NK-92 (cell line): ENCODE results near the gene C2orf49.

Experiments
- DNase-seq: peaks from one replicate; lab custom pipeline; 2025; ENCODE audit not compliant: unreplicated experiment; lab: John Stamatoyannopoulos, UW

C2orf49 gene

DNA sequence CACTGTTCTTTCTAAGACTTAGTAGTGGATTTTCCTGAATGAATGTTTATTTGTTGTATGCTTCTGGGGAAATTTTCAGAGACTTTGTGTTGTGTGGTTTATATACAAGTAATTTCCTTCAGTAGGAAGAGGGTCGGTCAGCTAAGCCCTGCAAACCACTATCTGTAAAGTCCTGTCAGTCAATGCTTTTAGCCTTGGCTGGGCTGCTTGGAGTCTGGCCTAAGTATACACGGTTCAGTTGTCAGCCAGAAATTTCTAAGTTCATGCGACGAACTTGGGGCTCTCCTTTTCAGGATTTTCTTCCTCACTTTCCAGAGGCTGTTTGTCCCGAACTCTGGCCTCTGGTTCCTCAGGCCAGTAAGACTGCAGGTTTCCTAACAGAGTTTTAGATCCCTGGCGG is 21.3 kb downstream of the C2orf49 start:
- DNase-seq: no peak

DNA sequence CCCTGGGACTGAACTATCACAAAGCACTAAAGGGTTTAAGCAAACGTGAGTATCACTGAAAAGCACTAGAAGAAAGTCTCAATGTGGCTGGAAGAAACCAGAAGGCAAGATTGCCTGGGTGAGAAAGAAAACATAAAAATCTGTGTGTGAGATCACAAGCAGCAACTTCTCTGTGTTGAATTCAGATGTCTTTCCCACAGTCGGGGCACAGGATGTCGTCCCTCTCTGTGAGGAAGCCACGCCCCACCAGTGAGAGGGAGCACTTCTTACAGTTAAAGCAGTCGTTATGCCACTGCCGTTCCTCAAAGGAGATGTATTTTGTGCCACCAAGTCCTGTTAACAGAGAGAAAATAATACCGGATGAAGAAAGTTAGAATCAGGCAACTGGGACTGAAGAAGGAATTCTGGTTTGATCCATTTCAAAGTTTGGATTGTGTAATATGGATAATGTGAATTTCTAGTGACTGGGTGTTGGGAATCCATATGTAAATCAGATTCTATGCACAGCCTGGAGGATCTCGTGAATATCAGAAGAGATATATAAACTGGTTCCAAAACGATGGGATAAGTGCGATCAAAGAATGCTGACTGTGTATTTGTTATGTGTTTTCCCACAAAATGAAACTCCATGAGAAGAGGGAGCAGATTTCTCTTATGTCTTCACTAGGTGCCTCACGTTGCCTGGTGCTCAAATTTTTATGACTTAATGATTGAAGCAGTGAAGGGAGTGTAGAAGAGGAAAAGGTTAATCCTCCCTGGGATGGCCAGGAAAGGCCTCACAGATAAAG is 24.0 kb downstream of the C2orf49 start:
- no peak for DNase-seq

DNA sequence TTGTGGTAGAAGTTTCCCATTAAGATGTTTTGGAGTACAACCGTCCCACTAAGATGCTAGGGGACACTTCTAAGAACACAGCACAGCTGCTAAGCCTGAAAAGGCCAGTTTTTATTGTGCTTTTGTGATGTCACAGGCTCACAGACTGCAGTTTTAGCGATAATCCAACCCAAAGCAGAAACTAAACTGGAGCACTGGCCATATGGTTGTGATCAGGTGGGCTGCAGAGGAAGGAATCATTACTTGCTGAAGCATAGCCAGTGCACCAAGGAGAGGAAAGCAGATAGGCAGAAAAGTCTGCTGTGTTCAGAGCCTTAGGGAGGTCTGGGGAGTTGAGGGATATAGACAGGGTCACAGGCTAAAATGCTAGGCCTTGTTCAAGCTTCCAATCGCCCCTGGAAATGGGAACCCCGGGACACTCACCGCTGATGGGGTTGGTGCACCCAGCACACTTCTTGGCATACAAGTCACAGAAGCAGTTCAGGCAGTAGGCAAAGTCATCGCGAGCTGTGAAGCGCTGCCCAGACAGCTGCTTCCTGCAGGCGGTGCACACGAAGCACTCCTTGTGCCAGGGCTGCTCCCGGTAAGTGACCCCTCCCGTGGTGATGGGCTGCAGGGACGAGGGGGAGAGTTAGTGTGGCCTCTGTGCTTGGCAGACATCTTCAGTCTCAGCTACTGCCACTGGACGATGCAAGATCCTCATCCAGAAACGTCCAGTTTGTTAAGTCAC is 25.7 kb downstream of the C2orf49 start:
- no peak for DNase-seq

DNA sequence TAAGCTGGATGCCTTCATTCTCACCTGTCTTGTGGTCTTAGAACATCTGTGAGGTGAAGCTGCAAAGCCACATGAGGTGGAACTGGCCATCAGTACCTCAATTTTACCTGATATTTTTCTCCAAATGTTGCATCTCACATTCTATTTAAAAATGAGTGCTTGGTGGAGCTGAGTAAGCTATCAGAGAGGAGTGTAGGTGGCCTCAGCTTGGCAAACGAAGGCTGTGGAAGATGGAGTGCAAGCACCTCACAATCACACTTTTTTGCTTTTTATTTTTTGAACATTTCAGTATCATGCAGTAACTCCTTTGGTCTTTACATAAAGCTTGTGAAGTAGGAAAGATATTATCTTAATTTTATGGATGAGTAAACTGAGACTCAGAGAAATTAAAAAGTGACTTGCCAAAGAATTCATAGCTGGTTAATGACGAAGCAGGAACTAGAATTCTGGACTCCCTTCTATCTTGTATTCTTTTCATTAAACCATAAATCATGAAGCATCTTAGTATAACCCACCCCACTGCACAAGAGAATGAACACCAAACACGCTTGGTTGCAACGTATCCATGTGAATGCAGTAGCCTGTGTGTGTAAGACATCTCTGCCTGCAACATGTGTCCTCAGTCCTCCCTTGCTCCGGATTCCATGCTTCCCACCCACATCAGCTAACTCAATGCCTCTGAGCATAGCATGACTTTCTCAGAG is 27.2 kb downstream of the C2orf49 start:
- no peak for DNase-seq

DNA sequence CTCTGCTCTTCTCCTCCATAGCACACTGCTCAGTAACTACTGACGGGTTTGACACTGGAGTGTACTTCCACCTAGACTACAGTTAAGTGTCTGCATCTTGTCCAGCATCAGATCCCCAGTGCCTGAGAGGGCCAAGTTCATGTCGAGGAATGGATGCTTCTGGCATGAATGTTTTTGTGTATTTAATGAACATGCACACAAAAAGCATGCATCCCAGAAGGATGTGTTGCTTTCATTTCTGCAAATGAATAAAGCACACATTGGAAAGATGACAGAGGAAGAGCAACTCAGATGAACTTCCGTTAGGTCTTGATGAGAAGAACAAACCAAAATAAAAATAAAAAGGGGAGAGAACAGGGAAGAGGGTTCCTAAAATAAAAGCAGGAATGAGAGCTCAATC is 27.9 kb downstream of the C2orf49 start:
- no peak for DNase-seq

DNA sequence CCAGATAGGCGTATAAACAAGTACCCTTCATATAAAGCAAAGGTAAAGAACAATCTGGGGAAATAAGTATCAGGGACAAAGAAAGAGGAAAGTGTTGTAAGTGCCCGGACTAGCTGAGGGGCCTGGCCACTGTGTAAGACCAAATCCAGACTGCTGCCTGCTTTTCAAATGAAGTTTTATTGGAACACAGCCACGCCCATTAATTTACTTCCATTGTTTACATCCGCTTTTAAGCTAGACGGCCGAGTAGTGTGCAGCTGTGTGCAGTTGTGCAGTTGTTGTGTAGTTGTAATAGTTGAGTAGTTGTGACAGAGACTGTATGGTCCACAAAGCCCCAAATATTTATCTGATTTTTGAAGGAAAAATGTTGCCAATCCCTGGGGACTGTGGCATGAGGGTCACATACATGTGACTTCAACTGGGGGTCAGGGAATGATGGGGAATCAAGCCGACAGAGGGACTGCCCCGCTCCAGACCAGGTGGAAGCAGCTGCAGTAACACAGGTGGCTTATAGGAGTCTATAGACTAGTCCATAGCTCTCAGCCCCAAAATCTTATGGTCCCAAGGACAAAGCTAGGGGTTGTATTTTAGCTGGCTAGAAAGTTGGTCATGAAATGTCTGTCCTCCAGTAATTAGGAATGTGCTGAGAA is 31.5 kb downstream of the C2orf49 start:
- DNase-seq: no peak

DNA sequence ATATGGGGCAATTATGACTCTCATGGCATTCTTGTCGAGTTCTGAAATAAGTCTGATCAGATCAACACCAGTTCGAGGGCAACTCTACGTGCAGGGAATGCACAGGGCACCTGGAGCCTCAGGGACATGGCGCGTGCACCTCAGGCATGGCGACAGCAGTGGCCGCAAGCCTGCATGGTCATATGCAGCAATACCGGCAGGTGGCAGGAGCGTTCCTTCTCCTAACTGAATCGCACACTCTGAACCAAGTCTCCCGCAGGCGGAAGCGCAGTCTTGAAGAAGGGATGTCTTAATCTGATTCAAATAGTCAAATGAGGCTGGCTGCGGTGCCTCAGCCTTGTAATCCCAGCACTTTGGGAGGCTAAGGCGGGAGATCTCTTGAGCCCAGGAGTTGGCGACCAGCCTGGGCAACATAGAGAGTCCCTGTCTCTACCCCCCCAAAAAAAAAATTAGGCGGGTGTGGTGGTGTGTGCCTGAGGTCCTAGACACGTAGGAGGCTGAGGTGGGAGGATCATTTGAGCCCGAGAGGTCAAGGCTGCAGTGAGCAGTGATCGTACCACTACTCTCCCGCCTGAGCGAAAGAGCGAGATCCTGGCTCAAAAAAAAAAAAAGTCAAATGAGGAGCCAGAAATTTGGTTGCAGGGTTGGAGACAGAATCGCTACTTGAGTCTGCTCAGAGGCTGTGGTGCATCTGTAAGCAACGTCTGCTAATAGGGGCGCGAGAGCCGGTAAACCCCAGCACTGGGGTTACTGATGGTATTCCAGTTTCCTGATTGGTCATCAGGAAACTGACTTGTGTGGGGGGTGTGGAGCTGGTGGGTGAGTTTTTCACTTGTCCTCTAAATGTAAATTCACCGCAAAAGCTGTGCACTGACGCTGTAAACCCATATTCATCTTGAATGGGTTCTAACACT is 32.7 kb downstream of the C2orf49 start:
- peak; percentile 25 for DNase-seq

DNA sequence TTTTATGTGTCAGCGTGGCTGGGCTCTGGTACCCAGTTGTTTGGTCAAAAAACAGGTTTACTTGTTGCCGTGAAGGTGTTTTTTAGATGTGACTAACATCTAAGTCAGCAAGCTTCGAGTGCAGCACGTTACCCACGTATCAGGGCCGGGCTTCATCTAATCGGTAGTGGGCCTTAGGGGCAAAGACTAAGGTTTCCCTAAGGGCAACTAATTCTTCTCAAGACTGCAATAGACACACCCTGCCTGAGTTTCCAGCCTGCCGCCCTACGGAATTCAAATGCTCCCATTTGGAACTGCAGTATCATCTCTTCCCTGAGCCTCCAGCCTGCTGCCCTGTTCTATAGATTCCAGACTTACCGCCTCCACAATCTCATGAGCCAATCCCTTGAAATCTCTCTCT is 33.8 kb downstream of the C2orf49 start:
- DNase-seq: no peak

DNA sequence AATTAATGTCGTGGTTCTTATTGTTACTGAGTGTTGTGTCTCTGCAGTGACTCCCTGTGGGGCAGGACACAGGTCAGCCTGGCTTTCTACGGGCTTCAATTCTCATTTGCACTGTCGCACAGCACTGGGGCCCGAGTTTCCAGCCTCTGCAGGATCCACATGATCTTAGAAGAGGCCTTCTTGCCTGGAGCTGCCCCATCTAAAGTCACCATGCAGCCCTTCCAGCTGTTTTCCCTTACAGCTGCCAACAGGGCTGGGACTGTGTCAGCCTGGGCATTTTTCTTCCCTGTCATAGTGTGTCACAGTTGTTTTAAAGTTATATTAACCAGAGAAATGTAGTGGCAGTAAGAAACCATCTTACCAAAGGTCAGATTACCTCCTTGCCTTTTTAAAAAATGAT is 34.5 kb downstream of the C2orf49 start:
- DNase-seq: no peak

DNA sequence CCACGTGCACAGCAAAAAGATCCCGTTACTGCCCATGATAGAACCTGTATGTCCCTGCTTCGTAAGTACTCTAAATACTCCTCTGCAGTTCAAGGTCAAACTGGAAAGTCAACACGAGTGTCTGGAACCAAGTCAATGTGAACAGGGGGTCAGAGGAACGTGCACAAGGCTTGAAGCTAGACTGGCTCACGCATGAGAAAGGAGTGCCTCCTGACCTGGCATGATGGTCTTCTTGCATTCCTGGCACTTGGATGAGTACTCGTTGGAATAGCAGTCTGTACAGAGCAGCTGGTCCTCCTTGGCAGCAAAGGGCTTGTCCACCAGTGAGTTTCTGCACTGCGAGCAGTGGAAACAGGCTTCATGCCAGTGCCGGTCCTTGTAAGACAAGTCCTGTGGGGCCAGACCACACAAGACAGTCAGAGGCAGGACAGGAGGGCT is 36.0 kb downstream of the C2orf49 start:
- DNase-seq: no peak

DNA sequence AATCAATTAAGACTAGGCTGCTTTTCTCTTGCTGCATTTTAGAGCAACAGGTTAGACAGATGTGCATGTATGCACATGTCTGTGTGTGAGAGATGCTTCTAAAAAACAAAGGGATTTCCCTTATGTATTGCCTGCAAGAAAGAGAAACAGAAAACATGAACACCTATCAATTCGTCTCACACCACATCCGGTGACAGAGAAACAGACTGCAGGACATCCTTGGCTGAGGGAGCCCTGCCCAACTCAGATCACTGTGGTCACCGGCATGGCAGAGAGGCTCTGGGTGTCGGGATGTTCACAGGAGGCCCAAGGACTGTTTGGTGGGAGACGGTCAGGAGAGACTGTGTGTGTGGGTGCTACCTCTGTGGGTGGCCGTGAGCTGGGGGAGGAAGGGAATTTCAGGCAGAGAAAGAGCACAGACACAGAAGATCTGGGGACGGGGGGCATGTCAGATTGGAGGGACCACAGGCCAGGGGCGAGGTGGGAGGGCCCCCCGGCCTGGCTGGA is 36.6 kb downstream of the C2orf49 start:
- DNase-seq: no peak

DNA sequence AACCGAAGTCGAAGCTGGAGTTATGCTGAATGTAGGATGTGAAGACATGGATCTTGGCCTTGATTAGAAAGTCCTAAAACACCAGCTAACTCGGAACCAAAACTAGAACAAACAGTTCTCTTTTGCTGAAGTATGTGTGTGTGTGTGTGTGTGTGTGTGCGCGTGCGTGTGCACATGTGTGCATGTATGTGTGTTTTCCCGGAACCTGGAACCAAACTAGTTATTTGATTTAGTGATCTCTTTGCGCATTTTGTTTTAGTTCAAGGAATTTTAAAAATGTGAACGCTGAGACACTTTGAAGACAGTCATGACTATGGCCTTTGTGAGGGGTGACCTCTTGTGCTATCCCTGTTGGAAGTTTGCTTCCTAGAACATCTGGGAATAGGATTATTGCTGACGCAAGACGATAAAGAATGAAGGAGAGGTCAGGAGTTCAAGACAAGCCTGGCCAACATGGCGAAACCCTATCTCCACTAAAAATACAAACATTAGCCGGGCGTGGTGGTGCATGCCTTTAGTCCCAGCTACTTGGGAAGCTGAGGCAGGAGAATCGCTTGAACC is 37.7 kb downstream of the C2orf49 start:
- DNase-seq: no peak

DNA sequence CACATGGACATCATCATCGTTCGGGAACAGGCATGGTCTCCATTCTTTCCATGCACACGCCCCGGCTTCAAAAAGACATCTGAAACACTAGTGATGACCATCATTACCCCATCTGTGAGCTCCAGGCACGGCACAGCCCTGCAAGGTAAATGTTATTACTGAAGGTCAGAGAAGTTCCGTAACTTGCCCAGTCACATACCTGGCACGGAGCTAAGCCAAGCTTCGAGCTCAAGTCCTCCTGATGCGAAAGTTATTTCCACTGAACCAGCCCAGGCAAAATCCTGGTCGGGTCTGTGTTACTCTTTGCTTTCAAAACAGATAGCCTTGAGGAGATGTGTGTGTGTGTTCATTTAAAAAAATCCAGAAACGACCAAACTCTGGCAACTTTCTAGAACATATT is 38.7 kb downstream of the C2orf49 start:
- DNase-seq: no peak

DNA sequence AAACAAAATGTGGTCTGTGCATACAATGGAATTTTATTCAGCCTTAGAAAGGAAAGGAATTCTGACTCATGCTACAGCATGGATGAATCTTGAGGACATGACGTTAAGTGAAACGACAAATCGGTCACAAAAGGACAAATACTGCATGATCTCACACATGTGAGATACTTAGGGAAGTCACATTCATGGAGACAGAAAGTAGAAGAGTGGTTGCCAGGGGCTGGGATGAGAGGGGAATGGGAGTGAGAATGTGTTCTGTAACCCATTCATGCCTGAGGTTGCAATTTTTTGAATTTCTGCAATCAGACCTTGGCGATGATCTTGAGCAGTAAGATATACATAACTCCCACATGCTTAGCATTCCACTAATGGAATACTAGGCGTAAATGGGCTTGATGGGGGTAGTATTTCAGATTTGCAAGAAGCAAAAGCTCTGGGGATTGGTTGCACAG is 39.5 kb downstream of the C2orf49 start:
- DNase-seq: no peak

DNA sequence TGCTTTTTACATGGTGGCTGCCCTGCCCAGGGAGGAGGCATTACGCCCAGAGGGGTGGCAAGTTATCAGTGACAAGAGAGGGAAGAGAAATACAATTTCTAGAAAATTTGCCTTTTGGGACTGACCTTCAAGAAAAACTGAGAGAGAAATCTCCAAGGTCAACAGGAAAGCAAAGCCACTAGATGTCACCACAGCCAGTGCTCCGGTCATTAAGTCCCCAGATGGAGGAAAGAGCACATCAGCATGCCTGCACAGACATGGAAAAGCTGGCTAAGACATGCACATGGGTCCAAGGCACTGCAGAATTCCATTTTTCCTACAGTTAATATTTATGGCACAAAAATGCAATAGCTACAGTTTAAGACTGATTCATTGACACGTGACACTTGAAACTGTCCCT is 40.5 kb downstream of the C2orf49 start:
- DNase-seq: no peak

DNA sequence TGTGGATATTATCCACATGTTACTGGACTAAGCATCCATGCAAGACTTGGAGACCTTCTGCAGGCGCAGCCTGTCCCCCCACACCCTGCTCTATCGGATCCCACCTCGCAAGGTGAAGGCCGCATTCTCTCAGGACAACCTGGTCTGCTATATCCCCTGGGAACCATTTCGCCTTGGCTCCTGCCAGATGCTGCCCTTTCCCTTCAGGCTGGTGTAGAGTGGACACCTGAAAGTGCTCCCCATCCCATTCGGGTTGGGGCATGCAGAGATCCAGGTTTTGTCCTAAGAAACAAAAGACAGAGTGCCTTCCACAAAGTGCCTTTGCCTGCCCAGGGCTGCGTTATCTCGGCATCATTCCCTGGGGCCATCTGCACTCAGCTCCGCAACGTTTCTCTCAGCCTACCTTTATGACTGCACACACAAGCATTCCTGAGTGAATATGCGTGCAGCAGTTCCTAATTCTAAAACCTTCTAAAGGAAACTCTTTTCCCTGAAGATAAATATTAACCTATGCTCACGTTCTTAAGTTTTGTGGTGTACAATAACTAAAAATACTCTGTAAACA is 41.0 kb downstream of the C2orf49 start:
- DNase-seq: no peak

DNA sequence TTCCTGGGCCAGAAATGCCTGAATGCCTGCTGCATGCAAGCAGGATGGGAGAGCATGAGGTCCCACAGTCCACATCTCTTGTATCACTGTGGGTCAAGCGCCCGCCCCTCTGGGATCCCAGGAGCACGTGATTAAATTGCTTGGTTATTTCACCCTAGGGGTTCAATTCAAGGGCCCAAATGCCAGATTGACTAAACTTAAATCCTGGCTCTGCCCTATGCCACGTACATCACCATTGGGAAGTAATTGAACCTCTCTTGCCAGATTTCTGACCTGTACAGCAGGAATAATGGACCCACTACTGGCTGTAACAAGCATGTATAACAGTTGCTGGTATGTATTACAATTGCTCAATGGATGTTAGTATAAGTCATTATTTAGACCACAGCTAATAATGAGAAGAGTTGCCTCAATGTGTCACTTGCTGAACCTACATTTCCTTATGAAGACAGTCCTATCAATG is 41.6 kb downstream of the C2orf49 start:
- no peak for DNase-seq

DNA sequence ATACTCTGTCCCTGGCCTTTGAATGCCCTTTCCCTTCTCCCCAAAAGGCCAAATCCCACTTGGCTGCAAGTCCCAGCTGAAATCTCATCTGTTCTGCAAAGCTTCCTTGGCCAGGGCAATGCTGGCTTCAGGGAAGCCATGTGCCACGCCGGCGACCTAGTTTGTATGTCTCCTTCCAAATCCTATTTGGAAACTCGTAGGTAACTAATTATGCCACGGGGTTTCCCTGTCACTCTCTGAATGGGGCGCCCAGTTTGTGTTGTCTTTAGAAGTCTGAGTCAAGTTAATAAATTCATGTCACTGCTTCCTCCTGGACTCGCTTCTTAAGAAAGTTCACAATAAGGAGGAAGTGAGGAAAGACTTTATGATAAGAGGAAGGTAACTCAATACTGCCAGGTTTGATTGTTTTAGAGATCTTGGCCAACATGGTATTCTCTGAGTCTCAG is 42.4 kb downstream of the C2orf49 start:
- no peak for DNase-seq

DNA sequence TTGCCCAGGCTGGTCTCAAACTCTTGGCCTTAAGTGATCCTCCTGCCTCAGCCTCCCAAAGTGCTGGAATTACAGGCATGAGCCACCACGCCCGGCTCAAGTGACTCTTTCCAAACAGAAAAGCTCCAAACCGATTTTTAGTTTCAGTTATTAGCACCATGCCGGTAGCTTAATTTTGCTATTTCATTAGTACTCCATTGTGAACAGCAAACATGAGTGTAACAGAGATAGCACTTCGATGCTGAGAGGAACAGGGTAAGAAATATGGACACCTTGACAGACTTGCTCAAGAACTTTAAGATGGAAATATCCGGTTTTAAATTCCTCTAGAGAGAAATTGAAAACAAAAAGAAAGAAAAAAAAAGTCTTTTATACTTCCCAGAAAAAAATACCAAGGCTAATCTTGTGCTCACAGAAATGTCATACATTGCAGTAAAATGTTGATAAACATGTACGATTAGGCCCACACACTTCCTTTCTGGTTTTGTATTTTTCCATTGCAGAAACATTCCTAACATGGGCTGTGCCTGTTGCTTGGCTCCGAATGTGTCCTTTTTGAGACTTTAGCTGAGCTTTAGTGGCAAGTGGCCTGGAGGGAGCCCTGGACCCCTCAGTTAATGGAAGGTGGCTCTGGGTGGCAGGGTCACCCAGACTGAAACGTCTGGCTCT is 43.2 kb downstream of the C2orf49 start:
- DNase-seq: no peak
